ENCODE data around the gene HS3ST3A1.

- no peak for TF ChIP-seq CTCF (IDR thresholded peaks at IDR 0.05)
- TF ChIP-seq POLR2A (IDR thresholded peaks at IDR 0.05), result no peak
Observed at GRCh38 chr17:13538841-13539411, 62.8 kb downstream of the HS3ST3A1 start.
